ENCODE data around the gene HSPA14. TPM values are rescaled to one million over a fixed set of nuclear protein-coding genes. Genes with fewer than 3 reads are reported as not detected.

The HSPA14 gene
- total RNA-seq, 1 donor from 2014 or later: 9.7 TPM

DNA sequence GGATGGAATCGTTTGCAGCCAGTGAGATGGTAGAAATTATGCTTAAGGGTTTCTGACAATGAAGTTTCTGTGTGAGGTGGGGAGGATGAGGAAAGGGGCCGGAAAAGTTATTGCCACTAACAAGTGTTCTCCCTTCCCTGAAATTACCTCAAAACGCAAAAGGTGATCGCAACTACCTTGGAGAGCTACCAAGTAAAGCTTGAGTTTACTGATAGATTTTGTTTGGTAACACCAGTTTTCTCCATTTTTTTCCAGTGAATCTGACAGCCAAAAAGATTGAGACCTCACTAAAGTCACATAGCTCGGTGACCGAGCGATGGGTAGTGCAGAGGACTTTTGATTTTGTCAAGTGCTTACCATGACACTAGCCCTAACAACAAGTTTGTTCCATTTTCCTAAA is 42.1 kb downstream of the HSPA14 start:
- H3K27me3 ChIP-seq (ENCODE audit: control insufficient read depth, insufficient read depth, low read length): no peaks in the 10 kb centered on the region
- no peak for TF ChIP-seq CTCF (IDR thresholded peaks at IDR 0.05; ENCODE audit: insufficient read depth, low read length, poor library complexity, severe bottlenecking)
- DNase-seq (ENCODE audit: low read depth): no peak
- no peaks in the 10 kb centered on the region for H3K36me3 ChIP-seq (ENCODE audit: control insufficient read depth, insufficient read depth, low read length)
- peak overlapping the region; percentile 64 for H3K4me3 ChIP-seq (ENCODE audit: low read depth, low read length)

- DNase-seq (ENCODE audit: low read depth): no peak
- Histone ChIP-seq H3K36me3 (ENCODE audit: control insufficient read depth, insufficient read depth, low read length) (no peaks in the 10 kb centered on the region), H3K4me3 (ENCODE audit: low read depth, low read length) (no peak overlapping the region), H3K27me3 (ENCODE audit: control insufficient read depth, insufficient read depth, low read length) (no peaks in the 10 kb centered on the region)
- no peak for TF ChIP-seq CTCF (IDR thresholded peaks at IDR 0.05; ENCODE audit: insufficient read depth, low read length, poor library complexity, severe bottlenecking)
These were observed 46.0 kb downstream of the HSPA14 start for GRCh38 chr10:14884082-14884481.

- DNase-seq (ENCODE audit: low read depth): no peak
- Histone ChIP-seq H3K36me3 (ENCODE audit: control insufficient read depth, insufficient read depth, low read length) (no peaks in the 10 kb centered on the region), H3K27me3 (ENCODE audit: control insufficient read depth, insufficient read depth, low read length) (no peaks in the 10 kb centered on the region), H3K4me3 (ENCODE audit: low read depth, low read length) (no peak overlapping the region)
- TF ChIP-seq CTCF (IDR thresholded peaks at IDR 0.05; ENCODE audit: insufficient read depth, low read length, poor library complexity, severe bottlenecking): peak; percentile 33
These were observed 51.2 kb downstream of the HSPA14 start for GRCh38 chr10:14889318-14889717.

DNA sequence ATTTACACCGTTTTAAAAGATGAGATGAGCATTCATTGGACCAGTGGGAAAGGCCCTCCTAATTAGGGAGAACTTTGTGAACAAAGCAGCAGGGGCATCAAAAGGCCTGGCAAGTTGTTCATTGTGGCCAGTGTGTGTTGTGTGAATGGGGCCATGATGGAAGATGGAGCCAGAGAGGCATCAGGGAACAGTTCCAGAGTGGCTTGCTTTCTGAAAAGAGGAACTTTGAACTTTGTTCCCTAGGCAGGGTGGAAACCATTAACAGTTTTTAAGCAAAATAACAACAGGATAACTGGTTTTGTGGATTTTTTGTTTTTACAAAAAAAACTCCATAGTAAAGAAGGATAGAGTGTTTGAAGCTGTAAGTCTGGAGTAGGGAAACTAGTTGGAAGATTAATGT is 53.0 kb downstream of the HSPA14 start:
- Histone ChIP-seq H3K36me3 (ENCODE audit: control insufficient read depth, insufficient read depth, low read length) (no peaks in the 10 kb centered on the region), H3K27me3 (ENCODE audit: control insufficient read depth, insufficient read depth, low read length) (no peaks in the 10 kb centered on the region), H3K4me3 (ENCODE audit: low read depth, low read length) (no peak overlapping the region)
- DNase-seq (ENCODE audit: low read depth): no peak
- no peak for TF ChIP-seq CTCF (IDR thresholded peaks at IDR 0.05; ENCODE audit: insufficient read depth, low read length, poor library complexity, severe bottlenecking)

- peak; percentile 51 for TF ChIP-seq CTCF (IDR thresholded peaks at IDR 0.05; ENCODE audit: insufficient read depth, low read length, poor library complexity, severe bottlenecking)
- no peaks in the 10 kb centered on the region for H3K36me3 ChIP-seq (ENCODE audit: control insufficient read depth, insufficient read depth, low read length)
- DNase-seq (ENCODE audit: low read depth): no peak
These were observed 66.2 kb downstream of the HSPA14 start for GRCh38 chr10:14904316-14904732.

GRCh38 chr10:14904864-14905263 is 66.8 kb downstream of the HSPA14 start:
- no peak for TF ChIP-seq CTCF (IDR thresholded peaks at IDR 0.05; ENCODE audit: insufficient read depth, low read length, poor library complexity, severe bottlenecking)
- no peak overlapping the region for H3K4me3 ChIP-seq (ENCODE audit: low read depth, low read length)
- H3K36me3 ChIP-seq (ENCODE audit: control insufficient read depth, insufficient read depth, low read length): no peaks in the 10 kb centered on the region
- no peak for DNase-seq (ENCODE audit: low read depth)
- no peaks in the 10 kb centered on the region for H3K27me3 ChIP-seq (ENCODE audit: control insufficient read depth, insufficient read depth, low read length)

More at GRCh38 chr10:14904316-14904732, 66.2 kb downstream of the HSPA14 start:
- Histone ChIP-seq H3K4me3 (ENCODE audit: low read depth, low read length) (no peak overlapping the region), H3K27me3 (ENCODE audit: control insufficient read depth, insufficient read depth, low read length) (no peaks in the 10 kb centered on the region)
